GM21528 (cell line): ENCODE data around the gene SYNJ2.
"Not testable (repeated sequence)": the region's sequence is repeated elsewhere in the genome, so short reads cannot be mapped to it uniquely, and the experiment has no call there.

Source experiments
- ATAC-seq: cut with Tn5 transposase; IDR thresholded peaks from one replicate; pipeline ENCODE4 v1.9.1; 2021; ENCODE audit warnings: mild to moderate bottlenecking, moderate library complexity; ENCODE audit not compliant: unreplicated experiment, low FRiP score

SYNJ2 gene

DNA sequence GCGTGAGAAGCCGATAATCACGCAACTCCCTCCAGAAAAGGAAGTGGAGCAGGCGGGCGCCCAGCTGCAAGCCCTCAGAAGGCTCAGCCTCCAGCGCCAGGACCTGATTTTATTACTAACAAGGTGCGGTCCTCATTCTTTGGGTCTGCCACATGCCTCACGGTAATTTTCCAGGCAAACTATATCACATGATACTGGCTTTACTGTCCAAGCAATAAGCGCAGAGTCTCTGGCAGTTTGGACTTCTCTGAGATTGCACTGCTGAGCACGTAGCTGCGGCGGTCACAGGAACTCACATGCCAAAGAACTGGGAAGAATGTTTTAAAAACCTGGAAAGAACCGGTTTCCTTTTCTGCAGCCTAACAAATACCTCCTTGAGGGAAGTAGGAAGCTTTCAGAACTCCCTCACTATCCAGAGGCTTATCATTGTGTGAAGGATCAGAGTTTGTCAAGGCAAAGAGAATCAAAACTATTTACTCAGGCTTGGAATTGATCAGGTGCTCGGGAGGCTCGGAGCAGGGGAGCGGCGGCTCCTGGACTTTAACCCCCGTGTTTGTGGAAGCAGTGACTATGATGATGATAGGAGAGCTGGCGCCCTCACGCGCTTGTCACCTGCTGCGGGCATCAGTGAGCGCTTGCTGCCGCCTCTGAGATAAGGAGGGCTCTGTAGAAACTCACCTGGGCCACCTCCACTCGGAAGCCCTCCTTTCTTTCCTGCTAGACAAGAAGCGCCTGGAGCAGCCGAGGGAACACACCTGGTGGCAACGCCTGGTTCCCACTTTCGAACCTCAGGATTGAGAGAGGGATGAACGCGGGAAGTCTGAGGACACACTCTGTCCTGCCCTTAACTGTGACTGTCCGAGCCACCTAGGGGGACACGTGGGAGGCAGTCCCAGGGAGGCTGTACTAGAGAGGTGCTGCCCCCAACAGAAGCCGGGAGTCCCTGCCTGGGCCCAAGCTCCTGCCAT, 27.2 kb upstream of the SYNJ2 start:
- no peak for ATAC-seq

DNA sequence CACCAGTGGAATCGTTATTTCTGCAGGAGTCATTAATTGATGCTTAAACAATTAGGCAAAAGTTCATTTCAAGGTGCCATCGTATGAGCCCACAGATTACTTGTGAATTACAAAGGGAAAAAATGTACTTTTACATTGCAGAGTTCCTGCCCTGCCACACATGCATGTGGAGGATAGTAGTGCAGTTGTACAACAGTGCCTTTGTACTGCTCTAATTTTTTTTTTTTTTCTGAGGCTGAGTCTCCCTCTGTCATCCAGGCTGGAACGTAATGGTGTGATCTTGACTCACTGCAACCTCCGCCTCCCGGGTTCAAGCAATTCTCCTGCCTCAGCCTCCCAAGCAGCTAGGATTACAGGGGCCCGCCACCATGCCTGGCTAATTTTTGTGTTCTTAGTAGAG, 26.0 kb upstream of the SYNJ2 start:
- ATAC-seq = no peak

DNA sequence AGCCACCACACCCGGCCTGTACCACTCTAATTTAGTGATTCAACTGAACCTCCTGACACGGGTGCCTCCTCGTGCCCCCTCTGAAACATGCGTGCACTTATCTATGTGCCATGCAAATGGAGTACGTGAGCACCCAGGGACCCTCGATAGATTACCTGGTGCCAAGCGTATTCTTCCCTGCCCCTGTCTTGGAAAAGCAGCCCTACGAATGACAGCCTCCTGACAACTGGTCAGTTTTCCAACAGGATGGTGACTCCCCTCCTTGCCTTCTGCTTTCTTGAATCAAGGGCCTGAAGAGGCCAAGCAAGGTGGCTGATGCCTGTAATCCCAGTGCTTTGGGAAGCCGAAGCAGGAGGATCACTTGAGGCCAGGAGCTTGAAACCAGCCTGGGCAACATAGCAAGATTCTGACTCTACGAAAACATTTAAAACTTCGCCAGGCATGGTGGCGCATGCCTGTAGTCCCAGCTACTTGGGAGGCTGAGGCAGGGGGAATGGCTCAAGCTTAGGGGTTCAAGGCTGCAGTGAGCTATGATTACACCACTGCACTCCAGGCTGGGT, 25.4 kb upstream of the SYNJ2 start:
- ATAC-seq = no peak

DNA sequence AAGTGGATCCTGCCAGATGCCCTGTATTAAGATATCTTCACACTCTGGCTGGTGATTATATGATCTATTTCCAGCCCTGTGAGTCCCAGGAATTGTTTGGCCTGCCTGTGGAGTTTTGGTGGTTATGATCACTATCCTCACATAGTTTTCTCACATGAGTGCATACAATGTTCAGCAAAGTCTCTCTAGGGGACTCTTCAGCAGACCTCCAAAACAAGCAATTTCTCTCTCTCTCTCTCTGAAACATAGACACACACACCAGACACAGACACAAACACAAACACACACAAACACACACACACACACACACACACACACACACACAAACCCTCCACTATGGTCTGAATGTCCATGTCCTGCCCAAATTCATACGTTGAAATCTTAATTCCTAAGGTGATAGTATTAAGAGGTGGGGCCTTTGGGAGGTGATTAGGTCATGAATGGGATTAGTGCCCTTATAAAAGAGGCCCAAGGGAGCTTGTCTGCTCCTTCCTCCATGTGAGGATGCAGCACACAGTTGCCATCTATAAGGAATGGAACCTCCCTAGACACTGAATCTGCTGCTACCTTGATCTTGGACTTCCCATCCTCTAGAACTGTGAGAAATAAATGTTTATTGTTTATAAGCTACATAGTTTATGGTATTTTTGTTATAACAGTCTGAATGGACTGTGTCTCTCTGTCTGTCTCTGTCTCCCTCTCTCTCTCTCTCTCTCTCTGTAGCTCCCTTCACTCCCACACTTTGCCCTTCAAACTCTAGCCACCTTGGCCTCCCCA, 22.0 kb upstream of the SYNJ2 start:
- ATAC-seq = no peak

DNA sequence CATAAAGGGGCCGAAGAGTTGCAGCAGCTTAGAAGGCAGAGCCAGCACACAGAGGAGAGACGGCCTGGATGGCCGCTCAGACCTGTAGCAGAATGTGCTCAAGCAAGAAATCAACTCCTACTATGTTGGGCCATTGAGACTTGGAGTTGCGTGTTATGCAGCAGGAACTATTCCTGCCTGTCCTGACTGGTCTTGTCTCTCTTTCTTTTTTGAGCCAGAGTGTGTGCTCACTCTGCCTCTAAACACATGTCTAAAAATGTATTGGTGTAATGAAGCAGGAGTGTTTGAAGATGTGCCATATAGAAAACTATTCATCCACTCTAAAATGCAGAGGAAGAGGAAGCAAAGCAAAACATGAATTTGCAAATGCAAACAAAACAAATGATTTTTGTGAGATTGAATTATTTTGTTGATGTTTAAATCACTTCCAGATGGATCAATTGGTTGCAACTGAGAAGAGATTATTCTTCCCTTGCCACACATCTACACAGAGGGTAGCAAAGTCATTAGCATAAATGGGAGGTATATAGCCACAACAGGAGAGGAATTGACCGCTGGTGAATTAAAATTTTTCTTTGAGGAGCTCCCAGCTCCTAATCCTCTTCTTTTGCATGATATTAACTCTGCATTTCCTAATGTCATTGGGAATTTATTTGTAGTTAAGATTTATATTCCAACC, 20.4 kb upstream of the SYNJ2 start:
- no peak for ATAC-seq

DNA sequence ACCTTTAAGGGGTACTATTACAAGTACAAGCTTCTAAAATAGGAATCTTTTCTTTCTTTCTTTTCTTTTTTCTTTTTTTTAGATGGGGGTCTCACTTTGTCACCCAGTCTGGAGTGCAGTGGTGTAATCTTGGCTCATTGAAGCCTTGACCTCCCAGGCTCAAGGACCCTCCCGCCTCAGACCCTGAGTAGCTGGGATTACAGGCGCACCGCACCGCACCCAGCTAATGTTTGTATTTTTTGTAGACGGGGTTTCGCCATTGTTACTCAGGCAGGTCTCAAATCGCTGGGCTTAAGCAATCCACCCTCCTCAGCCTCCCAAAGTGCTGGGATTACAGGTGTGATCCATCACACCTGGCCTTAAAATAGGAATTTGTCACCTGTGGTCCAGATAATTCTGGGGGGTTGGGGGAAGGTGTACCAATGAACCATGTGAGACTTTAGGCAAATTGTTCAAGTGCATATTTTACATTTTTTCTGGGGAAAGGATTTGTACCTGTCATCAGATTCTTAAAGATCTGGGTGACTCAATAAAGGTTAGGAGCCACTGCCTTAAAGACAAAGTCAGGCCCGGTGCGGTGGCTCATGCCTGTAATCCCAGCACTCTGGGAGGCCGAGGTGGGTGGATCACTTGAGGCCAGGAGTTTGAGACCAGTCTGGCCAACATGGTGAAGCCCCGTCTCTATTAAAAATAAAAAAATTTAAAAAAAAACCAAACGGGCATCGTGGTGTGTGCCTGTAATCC, 19.7 kb upstream of the SYNJ2 start:
- ATAC-seq = no peak

DNA sequence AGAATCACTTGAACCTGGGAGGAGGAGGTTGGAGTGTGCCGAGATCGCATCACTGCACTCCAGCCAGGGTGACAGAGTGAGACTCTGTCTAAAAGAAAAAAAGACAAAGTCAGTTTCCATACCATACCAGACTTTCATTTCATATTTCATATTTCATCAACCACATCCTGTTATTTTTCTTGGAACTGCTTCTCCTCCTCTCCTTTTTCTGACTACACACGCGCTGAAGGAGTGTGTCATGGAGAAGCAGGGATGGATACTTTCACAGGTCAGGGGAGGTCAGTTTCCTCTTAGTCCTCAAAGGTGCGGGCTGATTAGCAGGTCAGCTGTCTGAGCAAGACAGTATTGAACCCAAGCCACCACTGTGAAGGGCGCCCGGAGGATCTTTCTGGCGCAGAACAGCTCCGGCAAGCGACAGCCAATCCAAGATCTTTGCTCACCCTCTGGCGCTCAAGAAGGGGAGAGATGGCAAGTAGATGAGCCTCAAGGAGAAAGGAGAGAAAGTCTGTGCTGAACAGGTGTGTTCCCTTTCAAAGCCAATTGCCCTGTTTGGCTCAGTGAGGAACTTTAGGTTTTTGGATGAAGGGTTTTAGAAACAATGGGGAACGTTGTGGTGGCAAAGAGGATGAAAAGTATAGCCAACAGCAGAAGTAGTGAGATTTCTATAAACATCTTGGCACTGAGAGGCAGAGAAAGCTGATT, 18.9 kb upstream of the SYNJ2 start:
- no peak for ATAC-seq

DNA sequence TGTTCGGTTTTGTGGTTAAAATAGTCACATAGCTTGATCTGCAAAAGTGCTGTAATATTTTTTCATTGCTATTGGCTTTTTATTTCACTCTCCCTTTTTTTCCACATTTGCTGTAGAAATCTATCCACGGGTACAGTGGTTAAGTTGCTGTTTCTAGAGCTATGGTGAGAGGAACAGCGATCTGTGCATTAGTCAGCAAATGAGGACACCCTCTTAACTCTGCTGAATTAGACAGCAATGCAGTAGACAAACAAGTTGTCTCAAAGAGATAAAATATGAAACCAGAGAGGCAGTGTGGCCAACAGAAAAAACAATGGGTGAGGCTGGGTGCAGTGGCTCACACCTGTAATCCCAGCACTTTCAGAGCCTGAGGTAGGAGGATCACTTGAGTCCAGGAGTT, 17.6 kb upstream of the SYNJ2 start:
- ATAC-seq = no peak

DNA sequence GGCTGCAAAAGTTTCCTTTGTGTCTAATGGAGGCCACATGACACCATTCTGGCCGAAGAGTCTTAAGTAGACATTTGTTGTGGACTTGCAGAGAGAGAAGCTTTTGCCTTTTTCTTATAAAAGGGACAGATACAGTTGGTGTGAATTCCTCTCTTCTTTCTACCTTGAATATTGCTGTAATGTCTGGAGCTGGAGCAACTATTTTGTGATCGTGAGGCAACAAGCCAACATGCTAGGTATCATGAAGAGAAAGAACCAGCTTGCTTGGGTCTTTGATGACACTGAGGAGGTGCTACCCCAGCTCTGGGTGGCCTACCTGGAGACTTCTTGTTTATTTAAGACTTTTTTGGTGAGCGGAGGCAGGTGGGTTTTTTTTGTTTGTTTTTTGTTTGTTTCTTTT, 16.3 kb upstream of the SYNJ2 start:
- ATAC-seq = no peak

DNA sequence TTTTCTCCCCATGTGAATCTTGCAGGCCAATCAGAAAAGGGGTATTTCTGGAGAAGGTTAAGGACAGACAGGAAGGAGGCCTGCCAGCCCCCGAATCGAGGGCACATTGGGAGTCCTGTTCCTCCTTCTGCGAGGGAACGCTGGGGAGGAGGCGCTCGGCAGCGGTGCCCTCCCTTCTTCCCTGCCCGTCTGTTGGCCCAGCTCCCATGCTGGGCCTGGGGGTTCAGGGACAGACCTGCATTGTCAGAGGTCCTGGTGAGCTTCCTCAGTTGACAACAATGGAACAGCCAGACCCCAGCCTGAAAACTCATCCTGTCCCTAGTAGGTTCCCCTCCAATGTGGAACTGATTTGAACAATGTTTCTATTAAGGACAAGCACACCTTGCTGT, 15.1 kb upstream of the SYNJ2 start:
- ATAC-seq = no peak

DNA sequence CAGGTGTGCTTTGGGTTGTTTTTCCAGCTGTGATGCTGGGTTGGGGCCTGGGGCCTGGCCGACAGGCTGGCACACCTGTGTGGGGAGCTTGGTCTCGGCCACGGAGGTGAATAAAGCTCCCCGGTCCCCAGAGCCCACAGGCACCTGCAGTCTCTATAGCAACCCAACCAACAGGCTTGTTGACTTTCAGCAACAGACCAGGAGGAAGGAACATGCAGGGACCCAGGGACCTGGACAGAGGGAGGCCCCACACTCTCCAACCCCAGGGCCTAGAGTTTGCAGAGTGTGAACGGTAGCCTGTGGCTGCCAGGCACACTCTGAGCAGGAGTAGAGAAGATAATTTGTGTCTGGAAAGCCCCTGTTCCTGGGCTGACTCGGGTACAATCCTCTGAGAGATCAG, 14.6 kb upstream of the SYNJ2 start:
- ATAC-seq = no peak

DNA sequence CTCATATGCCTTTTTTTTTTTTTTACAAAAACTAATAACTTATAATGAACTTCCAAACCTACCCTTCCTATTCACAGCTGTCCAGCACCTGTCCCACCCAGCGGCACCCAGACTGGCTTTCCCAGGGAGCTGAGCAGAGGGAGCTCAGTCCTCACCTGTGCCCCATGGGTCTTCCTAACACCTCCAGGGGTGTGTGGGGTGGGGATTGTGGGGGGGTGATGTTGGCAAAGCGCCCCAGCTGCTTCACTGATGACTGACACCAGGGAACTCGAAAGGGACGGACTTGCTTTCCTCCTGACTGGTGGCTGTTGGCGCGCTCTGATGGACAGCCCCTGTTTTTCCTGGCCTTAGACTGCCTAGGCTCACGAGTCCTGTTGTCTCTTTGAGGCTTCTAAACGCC, 14.2 kb upstream of the SYNJ2 start:
- ATAC-seq = no peak

DNA sequence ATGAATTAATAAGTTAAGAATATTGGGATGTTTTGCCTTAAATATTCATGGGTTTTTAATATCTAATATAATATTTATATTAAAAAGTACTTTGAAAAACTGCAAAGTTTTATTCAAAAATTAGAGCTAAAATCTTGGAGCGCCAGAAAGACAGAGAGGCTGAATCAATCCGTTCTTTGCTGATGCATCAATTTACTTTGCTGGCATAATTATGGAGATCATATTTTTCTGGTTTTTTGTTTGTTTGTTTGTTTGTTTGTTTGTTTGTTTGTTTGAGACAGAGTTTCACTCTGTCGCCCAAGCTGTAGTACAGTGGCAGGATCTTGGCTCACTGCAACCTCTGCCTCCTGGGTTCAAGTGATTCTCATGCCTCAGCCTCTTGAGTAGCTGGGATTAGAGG, 9.5 kb upstream of the SYNJ2 start:
- not testable (repeated sequence) for ATAC-seq

DNA sequence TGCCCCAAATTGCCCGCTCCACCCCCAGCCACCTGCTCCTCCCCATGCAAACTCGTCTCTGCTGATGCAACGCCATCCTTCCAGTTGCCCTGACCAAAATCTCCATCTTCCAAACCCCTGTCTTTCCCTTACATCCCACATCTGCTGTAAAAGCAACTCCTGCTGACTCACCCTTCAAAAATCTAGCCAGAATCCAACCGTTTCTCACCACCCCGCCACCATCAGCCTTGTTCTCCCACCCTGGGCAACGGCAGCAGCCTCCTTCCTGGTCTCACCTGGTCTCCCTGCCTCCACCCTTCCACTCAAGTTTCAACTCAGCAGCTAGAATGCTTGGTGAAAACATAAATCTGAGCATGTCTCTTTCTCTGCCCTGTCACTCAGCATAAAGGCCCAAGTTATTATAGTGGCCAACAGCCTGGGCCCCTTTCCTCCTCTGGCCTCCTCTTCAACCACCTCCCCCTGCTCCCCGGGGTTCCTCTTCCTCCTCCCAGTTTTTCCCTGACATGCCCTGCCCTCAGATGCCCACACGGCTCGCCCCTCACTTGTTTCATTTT, 7.2 kb upstream of the SYNJ2 start:
- ATAC-seq = no peak

DNA sequence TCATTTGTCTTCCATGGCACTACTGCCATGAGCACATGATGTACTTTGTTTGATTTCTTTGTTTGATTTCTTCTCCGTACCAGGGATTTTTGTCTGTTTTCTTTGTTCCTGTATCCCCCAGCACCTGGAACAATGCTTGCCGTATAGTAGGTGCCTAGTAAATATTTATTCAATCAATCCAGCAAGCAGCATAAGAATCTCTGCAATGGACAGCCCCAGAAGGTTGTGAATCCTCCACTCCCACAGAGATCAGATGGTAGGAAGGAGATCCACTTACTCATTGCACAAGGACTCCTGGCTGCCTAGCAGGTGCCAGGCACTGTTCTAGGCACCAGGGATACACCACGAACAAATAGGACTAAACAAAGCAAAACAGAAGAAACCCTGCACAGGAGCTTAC, 6.7 kb upstream of the SYNJ2 start:
- no peak for ATAC-seq

DNA sequence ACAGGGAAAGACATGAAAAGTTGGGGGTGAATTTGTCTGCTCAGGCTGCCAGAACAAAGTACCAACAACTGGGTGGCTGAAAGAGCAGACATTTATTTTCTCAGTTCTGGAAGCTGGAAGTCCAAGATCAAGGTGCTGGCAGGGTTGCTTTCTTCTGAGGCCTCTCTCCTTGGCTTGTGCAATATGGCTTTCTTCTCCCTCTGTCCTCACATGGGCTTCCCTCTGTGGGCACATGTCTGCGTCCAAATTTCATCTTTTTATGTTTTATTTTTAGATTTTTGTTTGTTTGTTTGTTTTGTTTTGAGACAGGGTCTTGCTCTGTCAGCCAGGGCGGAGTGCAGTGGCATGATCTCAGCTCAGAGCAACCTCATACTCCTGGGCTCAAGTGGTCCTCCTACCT, 6.2 kb upstream of the SYNJ2 start:
- no peak for ATAC-seq

DNA sequence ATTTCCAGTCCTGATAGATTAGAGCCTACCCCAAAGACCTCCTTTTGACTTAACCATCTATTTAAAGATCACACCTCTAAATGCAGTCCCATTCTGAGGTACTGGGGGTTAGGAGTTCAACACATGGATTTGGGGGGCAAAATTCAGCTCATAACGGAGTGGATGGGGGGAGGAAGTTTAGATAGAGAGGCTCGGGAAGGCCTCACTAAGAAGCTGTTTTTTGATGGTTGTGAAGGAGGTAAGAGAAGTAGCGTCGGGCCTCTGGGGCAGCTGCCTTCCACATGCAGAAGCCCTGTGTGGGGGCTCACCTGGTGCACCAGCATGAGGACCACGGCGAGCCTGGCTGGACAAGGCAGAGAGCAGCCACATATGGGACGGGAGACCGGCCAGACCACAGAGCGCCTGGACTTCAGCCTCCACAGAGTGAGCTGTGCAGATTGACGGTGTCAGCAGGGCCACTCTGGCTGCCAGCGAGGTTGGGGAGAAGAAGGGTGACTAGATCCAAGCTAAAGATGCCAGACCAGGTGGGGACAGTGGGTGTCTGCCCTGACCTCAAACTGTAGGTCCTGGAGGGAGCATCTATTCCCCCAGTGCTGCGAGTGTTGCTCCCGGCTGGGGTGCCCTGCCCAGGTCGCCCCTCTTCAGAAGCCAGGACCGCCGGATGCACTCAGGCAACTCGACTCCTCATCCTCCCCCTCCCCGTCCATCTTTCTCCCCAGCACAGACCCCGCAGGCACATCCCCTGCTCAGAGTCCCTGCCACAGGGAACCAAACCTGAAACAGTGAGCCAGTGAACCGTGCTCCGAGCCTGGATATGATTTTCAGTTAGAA, 5.1 kb upstream of the SYNJ2 start:
- ATAC-seq = no peak

DNA sequence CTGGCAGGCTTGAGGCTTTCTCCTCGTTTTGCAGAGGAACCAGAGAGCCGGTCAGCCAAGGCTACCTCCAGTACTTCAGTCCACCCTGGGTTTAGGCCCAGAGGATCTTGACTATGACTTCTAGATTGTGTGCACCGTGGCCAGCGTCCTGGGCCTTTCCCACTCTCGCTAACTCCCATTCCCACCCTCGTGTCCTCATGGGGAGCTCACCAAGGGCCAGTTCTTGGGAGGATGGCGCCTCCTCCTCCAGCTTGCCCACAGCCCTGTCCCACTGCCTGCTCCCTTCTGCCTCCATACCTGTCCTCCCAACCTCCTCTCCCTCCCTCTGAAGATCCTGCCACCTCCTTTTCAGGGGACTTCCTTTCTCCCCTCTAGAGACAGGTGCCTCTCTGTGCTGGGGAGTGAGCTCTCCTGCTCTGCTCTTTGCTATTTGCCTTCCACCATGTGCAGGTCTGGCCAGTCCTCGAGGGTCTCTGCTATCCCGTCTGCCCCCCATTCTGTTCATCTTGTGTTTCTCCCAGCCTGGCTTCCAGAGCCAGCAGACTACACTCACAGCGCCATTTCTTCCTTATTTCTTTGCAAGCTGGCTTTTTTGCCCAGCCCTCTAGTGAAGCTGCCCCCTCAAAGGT, 4.4 kb upstream of the SYNJ2 start:
- no peak for ATAC-seq
